ENCODE data around the gene INMT. TPM values are rescaled to one million over a fixed set of nuclear protein-coding genes. Genes with fewer than 3 reads are reported as not detected.

Gene INMT
- total and polyA plus RNA-seq, 8 donors: 1.8 to 27.2 (median 7.1) TPM

DNA sequence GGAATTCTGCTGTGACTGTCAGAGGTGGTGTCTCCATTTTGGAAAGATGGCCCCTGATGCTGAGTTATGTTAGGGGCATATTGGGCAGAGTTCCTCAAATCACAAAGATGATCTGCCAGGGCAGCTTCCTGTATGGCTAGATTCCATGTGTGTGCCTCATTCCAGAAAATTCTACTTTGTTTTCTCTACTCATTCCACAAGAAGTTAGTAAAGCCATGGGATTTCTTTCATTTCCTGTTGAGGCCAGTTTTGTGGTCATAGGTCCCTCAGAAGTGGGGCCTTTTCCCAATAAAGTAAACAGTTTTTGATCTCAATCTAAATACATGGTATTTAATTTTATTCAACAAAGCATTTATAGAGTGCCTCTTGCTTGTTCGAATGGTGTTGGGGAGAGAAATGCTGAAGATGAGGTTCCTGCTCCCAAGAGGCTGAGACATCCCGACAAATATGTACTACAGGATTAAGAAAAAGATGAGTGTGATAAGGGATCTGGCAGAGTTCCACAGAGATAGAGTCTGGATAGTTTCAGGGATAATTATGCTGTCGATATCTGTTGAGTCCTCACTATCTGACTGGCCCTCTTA, 52.2 kb downstream of the INMT start:
- TF ChIP-seq EP300 (IDR thresholded peaks at IDR 0.05) (no peak), POLR2A (IDR thresholded peaks at IDR 0.05) (no peak), POLR2AphosphoS5 (IDR thresholded peaks at IDR 0.05) (no peak)
- TF ChIP-seq, protein P1, sequence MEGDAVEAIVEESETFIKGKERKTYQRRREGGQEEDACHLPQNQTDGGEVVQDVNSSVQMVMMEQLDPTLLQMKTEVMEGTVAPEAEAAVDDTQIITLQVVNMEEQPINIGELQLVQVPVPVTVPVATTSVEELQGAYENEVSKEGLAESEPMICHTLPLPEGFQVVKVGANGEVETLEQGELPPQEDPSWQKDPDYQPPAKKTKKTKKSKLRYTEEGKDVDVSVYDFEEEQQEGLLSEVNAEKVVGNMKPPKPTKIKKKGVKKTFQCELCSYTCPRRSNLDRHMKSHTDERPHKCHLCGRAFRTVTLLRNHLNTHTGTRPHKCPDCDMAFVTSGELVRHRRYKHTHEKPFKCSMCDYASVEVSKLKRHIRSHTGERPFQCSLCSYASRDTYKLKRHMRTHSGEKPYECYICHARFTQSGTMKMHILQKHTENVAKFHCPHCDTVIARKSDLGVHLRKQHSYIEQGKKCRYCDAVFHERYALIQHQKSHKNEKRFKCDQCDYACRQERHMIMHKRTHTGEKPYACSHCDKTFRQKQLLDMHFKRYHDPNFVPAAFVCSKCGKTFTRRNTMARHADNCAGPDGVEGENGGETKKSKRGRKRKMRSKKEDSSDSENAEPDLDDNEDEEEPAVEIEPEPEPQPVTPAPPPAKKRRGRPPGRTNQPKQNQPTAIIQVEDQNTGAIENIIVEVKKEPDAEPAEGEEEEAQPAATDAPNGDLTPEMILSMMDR (IDR thresholded peaks at IDR 0.05): no peak
- Histone ChIP-seq H3K4me3 (no peak overlapping the region), H3K36me3 (no peaks in the 10 kb centered on the region), H3K9me3 (no peaks in the 10 kb centered on the region), H3K27me3 (no peaks in the 10 kb centered on the region), H3K27ac (peak overlapping the region in 2 of 5 donors; percentile 23 to 30), H3K4me1 (peaks cover 0 to 46% (median 31%) of the 10 kb centered on the region in 4 donors)
- intact Hi-C loops (cut with DNase I; ENCODE audit: low total_unique reads): loop anchor here (5.0 to 10.0 kb wide), 2 partner anchors 173 to 321 kb away; no protein-coding TSS in a partner anchor
- WGBS, 5 donors: 56 to 78% (median 67%) methylated on average over 3 of the region's 3 CpGs
- peak in 1 of 2 donors; percentile 30 for DNase-seq

- peak overlapping the region in 1 of 5 donors; percentile 29 for H3K27ac ChIP-seq
- WGBS, 5 donors: 87 to 93% (median 90%) methylated on average over 9 of the region's 9 CpGs
- H3K9me3 ChIP-seq: no peaks in the 10 kb centered on the region
- intact Hi-C loops (cut with DNase I; ENCODE audit: low total_unique reads): loop anchor here (10.0 kb wide), 1 partner anchor 320 kb away; no protein-coding TSS in a partner anchor
- DNase-seq: no peak
- peaks cover 0 to 38% (median 21%) of the 10 kb centered on the region in 4 donors for H3K4me1 ChIP-seq
- no peak overlapping the region for H3K4me3 ChIP-seq
- no peaks in the 10 kb centered on the region for H3K27me3 ChIP-seq
- H3K36me3 ChIP-seq: no peaks in the 10 kb centered on the region
- TF ChIP-seq EP300 (IDR thresholded peaks at IDR 0.05) (no peak), POLR2AphosphoS5 (IDR thresholded peaks at IDR 0.05) (no peak), POLR2A (IDR thresholded peaks at IDR 0.05) (no peak)
- TF ChIP-seq, protein P1 (IDR thresholded peaks at IDR 0.05): no peak
These were observed 53.3 kb downstream of the INMT start for GRCh38 chr7:30805081-30805691.

DNA sequence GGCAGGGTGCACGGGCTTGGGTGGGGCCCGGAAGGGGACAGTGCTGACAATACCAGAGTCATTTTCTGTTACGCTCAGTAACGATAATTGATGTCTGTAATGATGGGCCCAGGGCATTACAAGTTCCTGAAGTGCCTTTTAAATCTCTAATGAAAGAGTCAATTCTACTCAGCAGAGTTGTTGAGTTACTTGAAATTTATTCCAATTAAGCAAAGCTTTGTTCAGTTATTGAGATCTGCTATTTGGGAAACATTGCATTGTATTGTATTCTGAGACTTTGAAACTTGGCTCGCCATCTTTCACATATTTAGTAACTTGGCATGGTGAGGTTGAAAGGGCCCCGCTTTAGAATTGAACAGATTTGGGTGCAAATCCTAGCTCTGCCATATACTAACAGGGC, 54.0 kb downstream of the INMT start:
- intact Hi-C loops (cut with DNase I; ENCODE audit: low total_unique reads): loop anchor here (10.0 kb wide), 1 partner anchor 319 kb away; no protein-coding TSS in a partner anchor
- Histone ChIP-seq H3K9me3 (no peaks in the 10 kb centered on the region), H3K36me3 (no peaks in the 10 kb centered on the region), H3K4me1 (peaks cover 0 to 30% (median 16%) of the 10 kb centered on the region in 4 donors), H3K27ac (no peak overlapping the region), H3K4me3 (no peak overlapping the region), H3K27me3 (no peaks in the 10 kb centered on the region)
- WGBS, 5 donors: 81 to 98% (median 90%) methylated on average over 6 of the region's 6 CpGs
- TF ChIP-seq, protein P1 (IDR thresholded peaks at IDR 0.05): no peak
- TF ChIP-seq EP300 (IDR thresholded peaks at IDR 0.05): no peak
- TF ChIP-seq POLR2A (IDR thresholded peaks at IDR 0.05): no peak
- DNase-seq: no peak

Other genes with a start within 250 kb of the INMT start
- gene GGCT, start 247.3 kb upstream of the INMT start, total RNA-seq: 10 to 100 TPM in 2 of 5 donors, 1 to 10 TPM in 2, not detected in 1; 2.9 to 25.7 (median 11.8) TPM
- gene GGCT, start 247.3 kb upstream of the INMT start, polyA plus RNA-seq: 10 to 100 TPM; 49.2 to 56.5 (median 53.6) TPM
- 10 to 100 TPM; 37.5 to 76.8 (median 52.5) TPM for gene GARS1, start 157.3 kb upstream of the INMT start, total RNA-seq
- gene GARS1, start 157.3 kb upstream of the INMT start, polyA plus RNA-seq: 100 to 1,000 TPM in 2 of 3 donors, 10 to 100 TPM in 1; 75.9 to 124 (median 122) TPM
- not detected for gene CRHR2, start 69.7 kb upstream of the INMT start, total RNA-seq
- gene CRHR2, start 69.7 kb upstream of the INMT start, polyA plus RNA-seq: not detected
- gene MINDY4, start 19.3 kb downstream of the INMT start, total RNA-seq: 10 to 100 TPM in 2 of 5 donors, 1 to 10 TPM in 2, not detected in 1; 6.4 to 22.8 (median 9.2) TPM
- gene MINDY4, start 19.3 kb downstream of the INMT start, polyA plus RNA-seq: 1 to 10 TPM; 1.6 to 2.2 (median 1.7) TPM
- gene AQP1, start 159.7 kb downstream of the INMT start, total RNA-seq: 100 to 1,000 TPM in 1 of 5 donors, 10 to 100 TPM in 4; 38.2 to 158 (median 64.6) TPM
- gene AQP1, start 159.7 kb downstream of the INMT start, polyA plus RNA-seq: 10 to 100 TPM in 1 of 3 donors, 1 to 10 TPM in 2; 3.8 to 83.6 (median 8.7) TPM
- not detected for gene GHRHR, start 211.8 kb downstream of the INMT start, total RNA-seq
- under 1 TPM in 1 of 3 donors, not detected in 2; 0.33 TPM for gene GHRHR, start 211.8 kb downstream of the INMT start, polyA plus RNA-seq